Endothelial cell of umbilical vein (primary cell): ENCODE results near the gene TTYH3.

Source experiments
- EZH2 ChIP-seq: IDR thresholded peaks from 2 replicates; pipeline ENCODE4 v1.6.1; 2012; ENCODE audit warnings: borderline replicate concordance, low read depth, mild to moderate bottlenecking, moderate library complexity, low read length, inconsistent platforms; ENCODE audit not compliant: severe bottlenecking
- FOS ChIP-seq: IDR thresholded peaks from 2 replicates; pipeline ENCODE4 v1.6.1; 2011; ENCODE audit warnings: mild to moderate bottlenecking, low read length, moderate library complexity, borderline replicate concordance; ENCODE audit not compliant: insufficient read depth
- GATA2 ChIP-seq: IDR thresholded peaks from 2 replicates; pipeline ENCODE4 v1.7.0; 2011; ENCODE audit warnings: low read depth, mild to moderate bottlenecking, moderate library complexity, mixed read lengths, low read length; ENCODE audit not compliant: insufficient read length, insufficient read depth
- JUN ChIP-seq: IDR thresholded peaks from 2 replicates; pipeline ENCODE4 v1.6.1; 2011; ENCODE audit warnings: borderline replicate concordance, low read depth; ENCODE audit not compliant: insufficient read length, insufficient read depth
- MYC ChIP-seq: IDR thresholded peaks from one replicate; pipeline ENCODE4 v1.6.1; 2011; ENCODE audit warnings: mild to moderate bottlenecking, low read depth, low read length
- POLR2A ChIP-seq: IDR thresholded peaks from 2 replicates; pipeline ENCODE4 v1.6.1; 2012; ENCODE audit warnings: low read depth, mild to moderate bottlenecking, control low read depth, low read length
- POLR2AphosphoS5 ChIP-seq: IDR thresholded peaks from 2 replicates; pipeline ENCODE4 v1.6.1; 2012; ENCODE audit warnings: low read depth, mild to moderate bottlenecking, control low read depth, low read length, moderate library complexity; ENCODE audit not compliant: insufficient read depth
- TF ChIP-seq, protein P1 (sequence below), 2 donors: IDR thresholded peaks; 1 replicate in 1 of 2; 2 replicates in 1 of 2; pipeline ENCODE4 v1.5.1; 2011; ENCODE audit warnings: low read length in 2 of 2, mild to moderate bottlenecking in 2 of 2, moderate library complexity in 2 of 2, control low read depth in 1 of 2, inconsistent platforms in 1 of 2, low read depth in 1 of 2; ENCODE audit not compliant: insufficient read depth in 1 of 2; ENCODE audit errors: extremely low read depth in 1 of 2
- TF ChIP-seq, protein P2 (sequence below): IDR thresholded peaks from 2 replicates; pipeline ENCODE4 v1.6.1; 2011; ENCODE audit not compliant: insufficient read depth, insufficient read length

DNA sequence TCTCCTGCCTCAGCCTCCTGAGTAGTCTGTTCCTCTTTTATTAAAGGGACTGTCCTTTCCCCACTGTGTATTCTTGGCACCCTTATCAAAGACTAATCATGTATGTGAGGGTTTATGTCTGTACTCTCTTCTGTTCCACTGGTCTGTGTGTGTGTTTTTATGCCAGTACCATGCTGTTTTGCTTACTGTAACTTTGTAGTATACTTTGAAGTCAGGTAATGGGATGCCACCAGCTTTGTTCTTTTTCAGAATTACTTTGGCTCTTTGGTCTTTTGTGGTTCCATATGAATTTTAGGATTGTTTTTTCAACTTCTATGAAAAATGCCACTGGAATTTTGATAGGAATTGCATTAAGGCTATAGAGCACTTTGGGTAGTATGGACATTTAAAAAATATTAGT is 42.1 kb downstream of the TTYH3 start:
- TF ChIP-seq FOS (no peak), POLR2AphosphoS5 (no peak), MYC (no peak), POLR2A (no peak), JUN (no peak), EZH2 (no peak), GATA2 (no peak)
- TF ChIP-seq, protein P1, sequence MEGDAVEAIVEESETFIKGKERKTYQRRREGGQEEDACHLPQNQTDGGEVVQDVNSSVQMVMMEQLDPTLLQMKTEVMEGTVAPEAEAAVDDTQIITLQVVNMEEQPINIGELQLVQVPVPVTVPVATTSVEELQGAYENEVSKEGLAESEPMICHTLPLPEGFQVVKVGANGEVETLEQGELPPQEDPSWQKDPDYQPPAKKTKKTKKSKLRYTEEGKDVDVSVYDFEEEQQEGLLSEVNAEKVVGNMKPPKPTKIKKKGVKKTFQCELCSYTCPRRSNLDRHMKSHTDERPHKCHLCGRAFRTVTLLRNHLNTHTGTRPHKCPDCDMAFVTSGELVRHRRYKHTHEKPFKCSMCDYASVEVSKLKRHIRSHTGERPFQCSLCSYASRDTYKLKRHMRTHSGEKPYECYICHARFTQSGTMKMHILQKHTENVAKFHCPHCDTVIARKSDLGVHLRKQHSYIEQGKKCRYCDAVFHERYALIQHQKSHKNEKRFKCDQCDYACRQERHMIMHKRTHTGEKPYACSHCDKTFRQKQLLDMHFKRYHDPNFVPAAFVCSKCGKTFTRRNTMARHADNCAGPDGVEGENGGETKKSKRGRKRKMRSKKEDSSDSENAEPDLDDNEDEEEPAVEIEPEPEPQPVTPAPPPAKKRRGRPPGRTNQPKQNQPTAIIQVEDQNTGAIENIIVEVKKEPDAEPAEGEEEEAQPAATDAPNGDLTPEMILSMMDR (IDR thresholded peaks at IDR 0.05; ENCODE audit: extremely low read depth in 1 of 2, insufficient read depth in 1 of 2, low read depth in 1 of 2, low read length in 2 of 2) = no peak
- TF ChIP-seq, protein P2, sequence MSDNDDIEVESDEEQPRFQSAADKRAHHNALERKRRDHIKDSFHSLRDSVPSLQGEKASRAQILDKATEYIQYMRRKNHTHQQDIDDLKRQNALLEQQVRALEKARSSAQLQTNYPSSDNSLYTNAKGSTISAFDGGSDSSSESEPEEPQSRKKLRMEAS = no peak
